Smooth muscle cell (in vitro differentiated cells): ENCODE measurements around the gene SULT6B1. TPM values are rescaled to one million over a fixed set of nuclear protein-coding genes. Genes with fewer than 3 reads are reported as not detected.

Experiments used
- DNase-seq: peaks from one replicate; lab custom pipeline; 2025; ENCODE audit not compliant: unreplicated experiment; lab: John Stamatoyannopoulos, UW
- H2AFZ ChIP-seq: fragments of 200-600 bp; sonication (generic); 2 replicates; pipeline ENCODE4 v1.6.0; 2016; ENCODE audit warnings: antibody characterized with exemption, low read depth, mild to moderate bottlenecking
- H3F3A ChIP-seq: fragments of 200-600 bp; sonication (generic); 2 replicates; pipeline ENCODE4 v1.6.0; 2017; ENCODE audit warnings: antibody characterized with exemption, low read depth
- H3K27ac ChIP-seq: fragments of 200-600 bp; sonication (generic); 2 replicates; pipeline ENCODE4 v1.5.1; 2016; ENCODE audit warnings: low read depth, mild to moderate bottlenecking
- H3K27me3 ChIP-seq: fragments of 200-600 bp; sonication (generic); 2 replicates; pipeline ENCODE4 v1.6.1; 2016; ENCODE audit warnings: low read depth, mild to moderate bottlenecking
- H3K36me3 ChIP-seq: fragments of 200-600 bp; sonication (generic); 2 replicates; pipeline ENCODE4 v1.5.1; 2016; ENCODE audit warnings: low read depth
- H3K4me1 ChIP-seq: fragments of 200-600 bp; sonication (generic); 2 replicates; pipeline ENCODE4 v1.5.1; 2016; ENCODE audit warnings: low read depth
- H3K4me2 ChIP-seq: fragments of 200-600 bp; sonication (generic); 2 replicates; pipeline ENCODE4 v1.6.0; 2016; ENCODE audit warnings: mild to moderate bottlenecking
- H3K4me3 ChIP-seq: fragments of 200-600 bp; sonication (generic); 2 replicates; pipeline ENCODE4 v1.5.1; 2016; ENCODE audit warnings: mild to moderate bottlenecking
- H3K79me2 ChIP-seq: fragments of 200-600 bp; sonication (generic); 2 replicates; pipeline ENCODE4 v1.6.0; 2016; ENCODE audit warnings: low read depth, mild to moderate bottlenecking
- H3K9ac ChIP-seq: fragments of 200-600 bp; sonication (generic); 2 replicates; pipeline ENCODE4 v1.6.0; 2016; ENCODE audit warnings: low read depth
- H3K9me3 ChIP-seq: fragments of 200-600 bp; sonication (generic); replicated peaks from 2 replicates; pipeline ENCODE4 v1.5.1; 2016; ENCODE audit warnings: low read depth
- H4K20me1 ChIP-seq: fragments of 200-600 bp; sonication (generic); 2 replicates; pipeline ENCODE4 v1.6.0; 2016; ENCODE audit warnings: low read depth
- CTCF ChIP-seq: fragments of 200-600 bp; sonication (generic); IDR thresholded peaks from 2 replicates; pipeline ENCODE4 v1.5.1; 2017; ENCODE audit warnings: borderline replicate concordance, mild to moderate bottlenecking, antibody characterized with exemption; ENCODE audit not compliant: insufficient read depth, poor library complexity, severe bottlenecking
- WGBS: methylation state at CpG from one replicate; pipeline ENCODE4 v1.1.7; 2016; ENCODE audit warnings: low lambda C conversion rate; 5-methylcytosine and 5-hydroxymethylcytosine counted together
- polyA plus RNA-seq: library from polyadenylated mRNA; unstranded; fragments of >200 nt; fragmentation: Nextera tagmentation; extraction: Ambion mirVana; gene quantifications from 2 replicates; pipeline ENCODE4 v1.2.1, GENCODE V29; 2016
- total RNA-seq: library from RNA; depleted of rRNA; stranded (reverse); fragments of >200 nt; gene quantifications from 2 replicates; pipeline ENCODE4 v1.2.3, GENCODE V29; 2014

Gene SULT6B1
- total and polyA plus RNA-seq, 2 experiments from 2014 or later, result not detected

GRCh38 chr2:37154785-37155184 lies 33.7 kb downstream of the SULT6B1 start:
- H3K4me3 ChIP-seq, result no peak overlapping the region
- H4K20me1 ChIP-seq, result peaks cover 25% of the 10 kb centered on the region

GRCh38 chr2:37153224-37153623 lies 35.2 kb downstream of the SULT6B1 start:
- H3K27me3 ChIP-seq, result no peaks in the 10 kb centered on the region
- peaks cover 5% of the 10 kb centered on the region for H3K4me1 ChIP-seq
- TF ChIP-seq CTCF, result no peak
- H3K79me2 ChIP-seq, result peaks cover 62% of the 10 kb centered on the region
- H4K20me1 ChIP-seq, result peaks cover 33% of the 10 kb centered on the region
- 76% methylated on average over 5 of the region's 5 CpGs for WGBS
- H2AFZ ChIP-seq, result no peak overlapping the region
- H3K4me2 ChIP-seq, result no peak overlapping the region
- H3K9me3 ChIP-seq, result no peaks in the 10 kb centered on the region
- no peak overlapping the region for H3K4me3 ChIP-seq
- H3K36me3 ChIP-seq, result no peaks in the 10 kb centered on the region
- H3K27ac ChIP-seq, result no peak overlapping the region
- DNase-seq, result no peak
- no peaks in the 10 kb centered on the region for H3F3A ChIP-seq
- no peak overlapping the region for H3K9ac ChIP-seq

More at GRCh38 chr2:37154785-37155184, 33.7 kb downstream of the SULT6B1 start:
- H3K79me2 ChIP-seq, result peaks cover 62% of the 10 kb centered on the region
- no peak for DNase-seq
- H3K27me3 ChIP-seq, result no peaks in the 10 kb centered on the region
- whole genome bisulfite sequencing, result 97% methylated on average over 4 of the region's 4 CpGs
- H3K9ac ChIP-seq, result no peak overlapping the region
- no peak overlapping the region for H2AFZ ChIP-seq
- H3F3A ChIP-seq, result no peaks in the 10 kb centered on the region
- peaks cover 5% of the 10 kb centered on the region for H3K4me1 ChIP-seq
- no peak for TF ChIP-seq CTCF
- H3K4me2 ChIP-seq, result no peak overlapping the region
- H3K9me3 ChIP-seq, result no peaks in the 10 kb centered on the region
- H3K36me3 ChIP-seq, result no peaks in the 10 kb centered on the region
- no peak overlapping the region for H3K27ac ChIP-seq

- H3K9me3 ChIP-seq, result no peaks in the 10 kb centered on the region
- no peak overlapping the region for H3K9ac ChIP-seq
- H3K27ac ChIP-seq, result no peak overlapping the region
- H3K4me2 ChIP-seq, result no peak overlapping the region
- H4K20me1 ChIP-seq, result peaks cover 30% of the 10 kb centered on the region
- no peaks in the 10 kb centered on the region for H3K4me1 ChIP-seq
- no peak for DNase-seq
- H3K79me2 ChIP-seq, result peaks cover 48% of the 10 kb centered on the region
- H2AFZ ChIP-seq, result no peak overlapping the region
- H3K27me3 ChIP-seq, result no peaks in the 10 kb centered on the region
- TF ChIP-seq CTCF, result no peak
- no peak overlapping the region for H3K4me3 ChIP-seq
- 85% methylated on average over 6 of the region's 6 CpGs for WGBS
- H3F3A ChIP-seq, result no peaks in the 10 kb centered on the region
- H3K36me3 ChIP-seq, result peaks cover 12% of the 10 kb centered on the region
Measured at GRCh38 chr2:37149626-37150322, 38.7 kb downstream of the SULT6B1 start.

GRCh38 chr2:37148325-37148724 lies 40.1 kb downstream of the SULT6B1 start:
- H3K4me2 ChIP-seq, result no peak overlapping the region
- H3K4me1 ChIP-seq, result no peaks in the 10 kb centered on the region
- no peaks in the 10 kb centered on the region for H3K9me3 ChIP-seq
- H3K36me3 ChIP-seq, result peaks cover 12% of the 10 kb centered on the region
- DNase-seq, result no peak
- H3K9ac ChIP-seq, result no peak overlapping the region
- H4K20me1 ChIP-seq, result peaks cover 30% of the 10 kb centered on the region
- no peak overlapping the region for H3K4me3 ChIP-seq
- H3K27ac ChIP-seq, result no peak overlapping the region
- 89% methylated on average over 7 of the region's 7 CpGs for WGBS
- peaks cover 34% of the 10 kb centered on the region for H3K79me2 ChIP-seq
- H2AFZ ChIP-seq, result no peak overlapping the region
- H3F3A ChIP-seq, result no peaks in the 10 kb centered on the region
- no peak for TF ChIP-seq CTCF
- no peaks in the 10 kb centered on the region for H3K27me3 ChIP-seq
